Stimulated activated CD8-positive, alpha-beta memory T cell treated with anti-CD3 and anti-CD28 coated beads, Interleukin-15, amount 100 ng/mL, for 4 hours (primary cell): Measurements from ENCODE around the gene F7.

ENCODE experiments used
- DNase-seq, 2 donors: peaks; one replicate each; pipeline ENCODE4 v3.0.0-alpha.2; 2020; ENCODE audit warnings: low read depth in 2 of 2

The F7 gene

GRCh38 chr13:113117911-113118260 is 12.3 kb downstream of the F7 start:
- DNase-seq, result no peak

GRCh38 chr13:113118261-113119021 is 12.8 kb downstream of the F7 start:
- DNase-seq, result no peak

- no peak for DNase-seq
Measured at GRCh38 chr13:113119166-113119821, 13.7 kb downstream of the F7 start.

- no peak for DNase-seq
Measured at GRCh38 chr13:113119822-113120189, 14.2 kb downstream of the F7 start.

GRCh38 chr13:113120300-113121182 is 14.9 kb downstream of the F7 start:
- no peak for DNase-seq

- DNase-seq, result no peak
Measured at GRCh38 chr13:113121183-113121927, 15.8 kb downstream of the F7 start.

GRCh38 chr13:113121928-113122471 is 16.4 kb downstream of the F7 start:
- no peak for DNase-seq

- no peak for DNase-seq
Measured at GRCh38 chr13:113122550-113123225, 17.1 kb downstream of the F7 start, which contains the start of gene F10. F10 (plus strand) TSS chr13:113122799; CDS start chr13:113122856, 57 bp downstream.

GRCh38 chr13:113123226-113124201 is 17.9 kb downstream of the F7 start:
- DNase-seq, result no peak

GRCh38 chr13:113124211-113124970 is 18.8 kb downstream of the F7 start:
- no peak for DNase-seq

- no peak for DNase-seq
Measured at GRCh38 chr13:113125506-113126264, 20.1 kb downstream of the F7 start.

- no peak for DNase-seq
Measured at GRCh38 chr13:113126265-113127150, 20.9 kb downstream of the F7 start.

GRCh38 chr13:113129480-113129879 is 23.9 kb downstream of the F7 start:
- DNase-seq, result no peak

- DNase-seq, result no peak
Measured at GRCh38 chr13:113129921-113130750, 24.5 kb downstream of the F7 start.

- no peak for DNase-seq
Measured at GRCh38 chr13:113135281-113135760, 29.7 kb downstream of the F7 start.

GRCh38 chr13:113137691-113138298 is 32.2 kb downstream of the F7 start:
- no peak for DNase-seq
